ENCODE data around the gene KDF1. TPM values are rescaled to one million over a fixed set of nuclear protein-coding genes. Genes with fewer than 3 reads are reported as not detected.
"Not testable (repeated sequence)": the region's sequence is repeated elsewhere in the genome, so short reads cannot be mapped to it uniquely, and the experiment has no call there.

The KDF1 gene
- total RNA-seq, 2 donors from 2014 or later = 0.26 to 0.86 TPM

DNA sequence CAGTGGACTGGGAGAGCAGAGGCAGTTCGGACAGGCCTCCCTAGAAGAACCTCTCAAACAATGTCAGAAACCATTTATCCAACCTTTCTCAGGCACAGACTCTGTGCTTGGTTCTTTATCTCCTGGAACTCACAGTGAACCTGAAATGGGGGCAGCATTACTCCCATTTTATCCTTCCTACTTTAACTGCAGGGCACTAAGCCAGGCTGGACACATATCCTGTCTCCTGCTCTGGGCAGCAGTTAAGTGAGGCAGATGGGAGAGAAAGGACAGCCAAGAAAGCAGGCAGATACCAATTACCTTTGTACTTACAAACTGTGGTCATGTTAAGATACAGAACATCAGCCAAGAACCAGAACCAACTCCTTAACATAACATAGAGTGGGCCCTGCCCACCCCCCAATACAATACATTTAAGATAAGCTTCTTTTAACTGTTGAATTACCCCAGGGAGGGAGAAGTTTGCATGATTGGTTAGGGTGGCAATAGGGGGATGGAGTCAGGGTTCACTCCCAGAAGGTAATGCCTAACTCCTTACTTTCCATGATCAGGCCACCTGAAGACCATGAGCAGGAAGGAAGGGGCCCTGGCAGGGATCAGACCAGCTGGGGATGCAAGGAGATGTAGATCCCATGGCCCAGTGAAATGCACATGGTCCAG, 10.9 kb downstream of the KDF1 start:
- TF ChIP-seq CTCF (IDR thresholded peaks at IDR 0.05) = no peak
- Histone ChIP-seq H3K27ac (peak overlapping the region; percentile 68 to 74), H3K27me3 (no peaks in the 10 kb centered on the region), H3K4me3 (no peak overlapping the region), H3K36me3 (peaks cover 27% of the 10 kb centered on the region), H3K4me1 (peaks cover 0 to 32% of the 10 kb centered on the region in 2 donors), H3K9me3 (no peaks in the 10 kb centered on the region)
- no peak for DNase-seq (ENCODE audit: low spot score)

DNA sequence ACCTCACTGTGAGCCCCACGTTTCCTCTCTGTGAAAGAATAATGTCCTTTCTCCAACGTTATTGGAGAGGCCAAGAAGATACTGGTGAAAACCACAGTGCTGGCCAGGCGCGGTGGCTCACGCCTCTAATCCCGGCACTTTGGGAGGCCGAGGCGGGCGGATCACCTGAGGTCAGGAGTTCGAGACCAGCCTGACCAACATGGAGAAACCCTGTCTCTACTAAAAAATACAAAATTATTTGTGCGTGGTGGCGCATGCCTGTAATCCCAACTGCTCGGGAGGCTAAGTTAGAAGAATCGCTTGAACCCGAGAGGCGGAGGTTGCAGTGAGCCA, 11.6 kb downstream of the KDF1 start:
- H3K9me3 ChIP-seq; H3K27me3 ChIP-seq; DNase-seq (ENCODE audit: low spot score); H3K4me3 ChIP-seq: not testable (repeated sequence)
- Histone ChIP-seq H3K4me1 (peaks cover 0 to 32% of the 10 kb centered on the region in 2 donors), H3K36me3 (peaks cover 34% of the 10 kb centered on the region), H3K27ac (peak overlapping the region; percentile 11 to 68)

- Histone ChIP-seq H3K36me3 (peaks cover 59% of the 10 kb centered on the region), H3K27ac (peak overlapping the region; percentile 51 to 66)
- no peak for DNase-seq (ENCODE audit: low spot score)
Measured at GRCh38 chr1:26946270-26946669, 14.0 kb downstream of the KDF1 start.

GRCh38 chr1:26945728-26946127, 14.5 kb downstream of the KDF1 start:
- Histone ChIP-seq H3K27me3 (no peaks in the 10 kb centered on the region), H3K36me3 (peaks cover 61% of the 10 kb centered on the region), H3K9me3 (no peaks in the 10 kb centered on the region), H3K27ac (peak overlapping the region; percentile 51 to 66), H3K4me1 (peaks cover 0 to 40% of the 10 kb centered on the region in 2 donors), H3K4me3 (no peak overlapping the region)
- no peak for TF ChIP-seq CTCF (IDR thresholded peaks at IDR 0.05)
- DNase-seq (ENCODE audit: low spot score) = no peak

More at GRCh38 chr1:26946270-26946669, 14.0 kb downstream of the KDF1 start:
- Histone ChIP-seq H3K4me3 (no peak overlapping the region), H3K27me3 (no peaks in the 10 kb centered on the region), H3K4me1 (peaks cover 0 to 40% of the 10 kb centered on the region in 2 donors), H3K9me3 (no peaks in the 10 kb centered on the region)
- no peak for TF ChIP-seq CTCF (IDR thresholded peaks at IDR 0.05)

GRCh38 chr1:26945138-26945537, 15.1 kb downstream of the KDF1 start:
- H3K4me3 ChIP-seq = no peak overlapping the region
- no peaks in the 10 kb centered on the region for H3K9me3 ChIP-seq
- H3K27ac ChIP-seq = peak overlapping the region; percentile 51 to 66
- H3K4me1 ChIP-seq = peaks cover 0 to 34% of the 10 kb centered on the region in 2 donors
- H3K27me3 ChIP-seq = no peaks in the 10 kb centered on the region
- H3K36me3 ChIP-seq = peaks cover 61% of the 10 kb centered on the region
- no peak for DNase-seq (ENCODE audit: low spot score)
- TF ChIP-seq CTCF (IDR thresholded peaks at IDR 0.05) = no peak

DNA sequence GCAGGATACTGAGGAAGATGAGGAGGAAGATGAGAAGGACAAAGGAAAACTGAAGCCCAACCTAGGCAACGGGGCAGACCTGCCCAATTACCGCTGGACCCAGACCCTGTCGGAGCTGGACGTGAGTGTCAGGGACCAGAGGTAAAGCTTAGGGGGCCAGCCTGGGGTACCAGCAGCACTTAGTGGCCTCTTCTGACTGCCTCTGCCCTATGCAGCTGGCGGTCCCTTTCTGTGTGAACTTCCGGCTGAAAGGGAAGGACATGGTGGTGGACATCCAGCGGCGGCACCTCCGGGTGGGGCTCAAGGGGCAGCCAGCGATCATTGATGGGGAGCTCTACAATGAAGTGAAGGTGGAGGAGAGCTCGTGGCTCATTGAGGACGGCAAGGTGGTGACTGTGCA, 17.6 kb downstream of the KDF1 start:
- peaks cover 61% of the 10 kb centered on the region for H3K36me3 ChIP-seq
- no peak for TF ChIP-seq CTCF (IDR thresholded peaks at IDR 0.05)

More for the DNA sequence above, 17.6 kb downstream of the KDF1 start:
- H3K4me1 ChIP-seq = peaks cover 0 to 33% of the 10 kb centered on the region in 2 donors
- H3K9me3 ChIP-seq = no peaks in the 10 kb centered on the region
- no peak overlapping the region for H3K4me3 ChIP-seq
- H3K27me3 ChIP-seq = no peaks in the 10 kb centered on the region
- no peak for DNase-seq (ENCODE audit: low spot score)
- no peak overlapping the region for H3K27ac ChIP-seq
